GM18499 (cell line): Measurements from ENCODE around the gene SIL1.
"Not testable (repeated sequence)": the region's sequence is repeated elsewhere in the genome, so short reads cannot be mapped to it uniquely, and the experiment has no call there.

Source experiments
- ATAC-seq: cut with Tn5 transposase; IDR thresholded peaks from one replicate; pipeline ENCODE4 v1.9.1; 2021; ENCODE audit warnings: moderate number of reproducible peaks; ENCODE audit not compliant: insufficient read depth, unreplicated experiment

Gene SIL1

GRCh38 chr5:139049780-139050179 lies 148.4 kb downstream of the SIL1 start:
- ATAC-seq = no peak

- ATAC-seq = no peak
These were observed 151.6 kb downstream of the SIL1 start for GRCh38 chr5:139046551-139046950.

GRCh38 chr5:139043157-139043905 lies 154.8 kb downstream of the SIL1 start:
- no peak for ATAC-seq

- no peak for ATAC-seq
These were observed 158.1 kb downstream of the SIL1 start for GRCh38 chr5:139040081-139040480.

- no peak for ATAC-seq
These were observed 159.4 kb downstream of the SIL1 start for GRCh38 chr5:139038613-139039305.

GRCh38 chr5:139037732-139038131 lies 160.4 kb downstream of the SIL1 start:
- ATAC-seq = no peak

- not testable (repeated sequence) for ATAC-seq
These were observed 161.8 kb downstream of the SIL1 start for GRCh38 chr5:139036332-139036731.

- ATAC-seq = no peak
These were observed 171.0 kb downstream of the SIL1 start for GRCh38 chr5:139027150-139027549.

GRCh38 chr5:139025651-139026050 lies 172.5 kb downstream of the SIL1 start:
- ATAC-seq = no peak

GRCh38 chr5:139023286-139023685 lies 174.9 kb downstream of the SIL1 start:
- ATAC-seq = no peak

- no peak for ATAC-seq
These were observed 175.6 kb downstream of the SIL1 start for GRCh38 chr5:139022528-139022927.

GRCh38 chr5:139021346-139021745 lies 176.8 kb downstream of the SIL1 start:
- ATAC-seq = no peak

- ATAC-seq = no peak
These were observed 178.3 kb downstream of the SIL1 start for GRCh38 chr5:139019880-139020279.

- no peak for ATAC-seq
These were observed 179.0 kb downstream of the SIL1 start for GRCh38 chr5:139019211-139019610.

GRCh38 chr5:139017624-139018023 lies 180.5 kb downstream of the SIL1 start:
- no peak for ATAC-seq

- no peak for ATAC-seq
These were observed 182.0 kb downstream of the SIL1 start for GRCh38 chr5:139016186-139016585.

- no peak for ATAC-seq
These were observed 183.4 kb downstream of the SIL1 start for GRCh38 chr5:139014726-139015125.

- ATAC-seq = no peak
These were observed 186.0 kb downstream of the SIL1 start for GRCh38 chr5:139012176-139012575.

- ATAC-seq = not testable (repeated sequence)
These were observed 187.0 kb downstream of the SIL1 start for GRCh38 chr5:139011156-139011555.

GRCh38 chr5:139004374-139005307 lies 193.5 kb downstream of the SIL1 start:
- ATAC-seq = no peak

- ATAC-seq = no peak
These were observed 198.5 kb downstream of the SIL1 start for GRCh38 chr5:138999674-139000073.
